Stimulated activated effector memory CD8-positive, alpha-beta T cell treated with anti-CD3 and anti-CD28 coated beads, Interleukin-12 subunit alpha, Interleukin-12 subunit beta, amount 100 ng/mL, for 72 hours (primary cell): ENCODE data around the gene TASP1.
"Not testable (repeated sequence)": the region's sequence is repeated elsewhere in the genome, so short reads cannot be mapped to it uniquely, and the experiment has no call there.

ENCODE experiments used
- ATAC-seq: fragments of 150-1000 bp; cut with Tn5 transposase; 2 replicates; pipeline ENCODE4 v1.10.0; 2021
- DNase-seq, 2 donors: peaks; one replicate each; pipeline ENCODE4 v3.0.0; 2021 to 2022; ENCODE audit warnings: low spot score in 2 of 2
- H3K27ac Mint-ChIP-seq: one replicate; pipeline ENCODE4 v1.8.0; 2022; ENCODE audit warnings: mild to moderate bottlenecking, mixed read lengths
- H3K36me3 Mint-ChIP-seq: one replicate; pipeline ENCODE4 v1.8.0; 2022; ENCODE audit warnings: mild to moderate bottlenecking, mixed read lengths
- H3K4me1 Mint-ChIP-seq: one replicate; pipeline ENCODE4 v1.8.0; 2022; ENCODE audit warnings: mixed read lengths
- H3K4me3 Mint-ChIP-seq: one replicate; pipeline ENCODE4 v1.8.0; 2022; ENCODE audit warnings: mild to moderate bottlenecking, mixed read lengths
- H3K9me3 Mint-ChIP-seq: one replicate; pipeline ENCODE4 v1.8.0; 2022; ENCODE audit warnings: mixed read lengths

Gene TASP1

GRCh38 chr20:13661070-13661685 is 22.4 kb upstream of the TASP1 start:
- Mint-ChIP-seq H3K27ac (no peak overlapping the region), H3K4me3 (no peak overlapping the region), H3K9me3 (no peaks in the 10 kb centered on the region), H3K4me1 (no peaks in the 10 kb centered on the region), H3K36me3 (no peaks in the 10 kb centered on the region)
- ATAC-seq (no peak), DNase-seq (no peak)

GRCh38 chr20:13659288-13659687 is 20.6 kb upstream of the TASP1 start:
- DNase-seq (no peak), ATAC-seq (no peak)
- no peak overlapping the region for H3K4me3 Mint-ChIP-seq
- no peaks in the 10 kb centered on the region for H3K4me1 Mint-ChIP-seq
- H3K9me3 Mint-ChIP-seq, result no peaks in the 10 kb centered on the region
- no peaks in the 10 kb centered on the region for H3K36me3 Mint-ChIP-seq
- H3K27ac Mint-ChIP-seq, result no peak overlapping the region

- H3K4me1 Mint-ChIP-seq, H3K36me3 Mint-ChIP-seq, DNase-seq, ATAC-seq, H3K27ac Mint-ChIP-seq, H3K9me3 Mint-ChIP-seq, H3K4me3 Mint-ChIP-seq: not testable (repeated sequence)
These were observed 19.3 kb upstream of the TASP1 start for GRCh38 chr20:13658060-13658459.

GRCh38 chr20:13656721-13657368 is 18.1 kb upstream of the TASP1 start:
- Mint-ChIP-seq H3K36me3 (no peaks in the 10 kb centered on the region), H3K9me3 (no peaks in the 10 kb centered on the region), H3K4me1 (no peaks in the 10 kb centered on the region), H3K27ac (no peak overlapping the region), H3K4me3 (no peak overlapping the region)
- no peak for DNase-seq
- ATAC-seq, result no peak

- H3K36me3 Mint-ChIP-seq, result no peaks in the 10 kb centered on the region
- no peaks in the 10 kb centered on the region for H3K9me3 Mint-ChIP-seq
- DNase-seq (no peak), ATAC-seq (no peak)
- no peak overlapping the region for H3K4me3 Mint-ChIP-seq
- H3K4me1 Mint-ChIP-seq, result no peaks in the 10 kb centered on the region
- H3K27ac Mint-ChIP-seq, result no peak overlapping the region
These were observed 15.8 kb upstream of the TASP1 start for GRCh38 chr20:13654463-13655023.

- Mint-ChIP-seq H3K9me3 (no peaks in the 10 kb centered on the region), H3K27ac (no peak overlapping the region), H3K4me3 (no peak overlapping the region), H3K4me1 (no peaks in the 10 kb centered on the region), H3K36me3 (no peaks in the 10 kb centered on the region)
- DNase-seq, result no peak
- no peak for ATAC-seq
These were observed 11.7 kb upstream of the TASP1 start for GRCh38 chr20:13650474-13650873.

- Mint-ChIP-seq H3K4me3 (no peak overlapping the region), H3K36me3 (no peaks in the 10 kb centered on the region), H3K4me1 (no peaks in the 10 kb centered on the region), H3K9me3 (no peaks in the 10 kb centered on the region), H3K27ac (no peak overlapping the region)
- DNase-seq (no peak), ATAC-seq (no peak)
These were observed 9.8 kb upstream of the TASP1 start for GRCh38 chr20:13648291-13649228.

- Mint-ChIP-seq H3K9me3 (no peaks in the 10 kb centered on the region), H3K36me3 (peaks cover under 1% of the 10 kb centered on the region), H3K4me1 (peaks cover 4% of the 10 kb centered on the region), H3K4me3 (no peak overlapping the region), H3K27ac (no peak overlapping the region)
- no peak for DNase-seq
- no peak for ATAC-seq
These were observed 5.3 kb upstream of the TASP1 start for GRCh38 chr20:13644010-13644409.

GRCh38 chr20:13639150-13639497 is 392 bp upstream of the TASP1 start:
- no peak for DNase-seq
- Mint-ChIP-seq H3K4me1 (peaks cover 17% of the 10 kb centered on the region), H3K4me3 (peak overlapping the region; percentile 91), H3K36me3 (peaks cover 12% of the 10 kb centered on the region), H3K27ac (peak overlapping the region; percentile 90), H3K9me3 (no peaks in the 10 kb centered on the region)
- ATAC-seq, result no peak

- Mint-ChIP-seq H3K4me3 (peak overlapping the region; percentile 91), H3K9me3 (no peaks in the 10 kb centered on the region), H3K4me1 (peaks cover 17% of the 10 kb centered on the region), H3K36me3 (peaks cover 12% of the 10 kb centered on the region), H3K27ac (peak overlapping the region; percentile 90)
- DNase-seq, result no peak
- no peak for ATAC-seq
These were observed 603 bp downstream of the TASP1 start for GRCh38 chr20:13638162-13638495.

- Mint-ChIP-seq H3K27ac (no peak overlapping the region), H3K36me3 (peaks cover 21% of the 10 kb centered on the region), H3K4me1 (peaks cover 2% of the 10 kb centered on the region), H3K9me3 (no peaks in the 10 kb centered on the region), H3K4me3 (no peak overlapping the region)
- DNase-seq (no peak), ATAC-seq (no peak)
These were observed 6.3 kb downstream of the TASP1 start for GRCh38 chr20:13632431-13632830.

GRCh38 chr20:13627525-13627924 is 11.2 kb downstream of the TASP1 start:
- not testable (repeated sequence) for H3K4me1 Mint-ChIP-seq, DNase-seq, ATAC-seq, H3K9me3 Mint-ChIP-seq, H3K27ac Mint-ChIP-seq, H3K4me3 Mint-ChIP-seq
- peaks cover 21% of the 10 kb centered on the region for H3K36me3 Mint-ChIP-seq

- no peaks in the 10 kb centered on the region for H3K9me3 Mint-ChIP-seq
- no peaks in the 10 kb centered on the region for H3K4me1 Mint-ChIP-seq
- no peak for DNase-seq
- peaks cover 21% of the 10 kb centered on the region for H3K36me3 Mint-ChIP-seq
- no peak overlapping the region for H3K4me3 Mint-ChIP-seq
- H3K27ac Mint-ChIP-seq, result no peak overlapping the region
- ATAC-seq, result no peak
These were observed 12.0 kb downstream of the TASP1 start for GRCh38 chr20:13626724-13627123.

- peaks cover 21% of the 10 kb centered on the region for H3K36me3 Mint-ChIP-seq
- ATAC-seq, result no peak
These were observed 13.3 kb downstream of the TASP1 start for GRCh38 chr20:13625304-13625979.

GRCh38 chr20:13619415-13619814 is 19.3 kb downstream of the TASP1 start:
- not testable (repeated sequence) for H3K4me1 Mint-ChIP-seq, H3K4me3 Mint-ChIP-seq, H3K9me3 Mint-ChIP-seq, H3K27ac Mint-ChIP-seq, ATAC-seq, DNase-seq
- peaks cover 23% of the 10 kb centered on the region for H3K36me3 Mint-ChIP-seq

More at GRCh38 chr20:13625304-13625979, 13.3 kb downstream of the TASP1 start:
- no peak for DNase-seq
- H3K9me3 Mint-ChIP-seq, result no peaks in the 10 kb centered on the region
- H3K4me3 Mint-ChIP-seq, result no peak overlapping the region
- no peak overlapping the region for H3K27ac Mint-ChIP-seq
- no peaks in the 10 kb centered on the region for H3K4me1 Mint-ChIP-seq
